ENCODE measurements around the gene DMPK.

DMPK gene

DNA sequence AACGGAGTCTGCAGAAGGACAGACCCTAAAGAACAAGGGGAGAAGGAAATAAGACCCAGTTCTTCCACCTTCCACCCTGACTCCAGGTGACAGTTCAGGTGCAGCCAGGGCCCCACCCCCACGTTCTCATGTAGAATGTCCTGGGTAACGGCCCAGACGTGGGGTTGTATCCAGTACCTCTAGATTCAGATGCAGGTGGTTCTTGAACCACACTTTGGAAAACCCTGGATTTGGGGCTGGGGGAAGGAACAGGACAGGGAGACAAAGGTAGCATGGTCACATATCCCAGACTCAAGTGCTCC is 2.2 kb downstream of the DMPK start:
- DNase-seq (ENCODE audit: low read depth), result no peak
- no peak overlapping the region for H3K4me3 ChIP-seq (ENCODE audit: low read depth, low read length)
- TF ChIP-seq, protein P1, sequence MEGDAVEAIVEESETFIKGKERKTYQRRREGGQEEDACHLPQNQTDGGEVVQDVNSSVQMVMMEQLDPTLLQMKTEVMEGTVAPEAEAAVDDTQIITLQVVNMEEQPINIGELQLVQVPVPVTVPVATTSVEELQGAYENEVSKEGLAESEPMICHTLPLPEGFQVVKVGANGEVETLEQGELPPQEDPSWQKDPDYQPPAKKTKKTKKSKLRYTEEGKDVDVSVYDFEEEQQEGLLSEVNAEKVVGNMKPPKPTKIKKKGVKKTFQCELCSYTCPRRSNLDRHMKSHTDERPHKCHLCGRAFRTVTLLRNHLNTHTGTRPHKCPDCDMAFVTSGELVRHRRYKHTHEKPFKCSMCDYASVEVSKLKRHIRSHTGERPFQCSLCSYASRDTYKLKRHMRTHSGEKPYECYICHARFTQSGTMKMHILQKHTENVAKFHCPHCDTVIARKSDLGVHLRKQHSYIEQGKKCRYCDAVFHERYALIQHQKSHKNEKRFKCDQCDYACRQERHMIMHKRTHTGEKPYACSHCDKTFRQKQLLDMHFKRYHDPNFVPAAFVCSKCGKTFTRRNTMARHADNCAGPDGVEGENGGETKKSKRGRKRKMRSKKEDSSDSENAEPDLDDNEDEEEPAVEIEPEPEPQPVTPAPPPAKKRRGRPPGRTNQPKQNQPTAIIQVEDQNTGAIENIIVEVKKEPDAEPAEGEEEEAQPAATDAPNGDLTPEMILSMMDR (IDR thresholded peaks at IDR 0.05; ENCODE audit: low read depth, low read length, missing control alignments), result no peak

DNA sequence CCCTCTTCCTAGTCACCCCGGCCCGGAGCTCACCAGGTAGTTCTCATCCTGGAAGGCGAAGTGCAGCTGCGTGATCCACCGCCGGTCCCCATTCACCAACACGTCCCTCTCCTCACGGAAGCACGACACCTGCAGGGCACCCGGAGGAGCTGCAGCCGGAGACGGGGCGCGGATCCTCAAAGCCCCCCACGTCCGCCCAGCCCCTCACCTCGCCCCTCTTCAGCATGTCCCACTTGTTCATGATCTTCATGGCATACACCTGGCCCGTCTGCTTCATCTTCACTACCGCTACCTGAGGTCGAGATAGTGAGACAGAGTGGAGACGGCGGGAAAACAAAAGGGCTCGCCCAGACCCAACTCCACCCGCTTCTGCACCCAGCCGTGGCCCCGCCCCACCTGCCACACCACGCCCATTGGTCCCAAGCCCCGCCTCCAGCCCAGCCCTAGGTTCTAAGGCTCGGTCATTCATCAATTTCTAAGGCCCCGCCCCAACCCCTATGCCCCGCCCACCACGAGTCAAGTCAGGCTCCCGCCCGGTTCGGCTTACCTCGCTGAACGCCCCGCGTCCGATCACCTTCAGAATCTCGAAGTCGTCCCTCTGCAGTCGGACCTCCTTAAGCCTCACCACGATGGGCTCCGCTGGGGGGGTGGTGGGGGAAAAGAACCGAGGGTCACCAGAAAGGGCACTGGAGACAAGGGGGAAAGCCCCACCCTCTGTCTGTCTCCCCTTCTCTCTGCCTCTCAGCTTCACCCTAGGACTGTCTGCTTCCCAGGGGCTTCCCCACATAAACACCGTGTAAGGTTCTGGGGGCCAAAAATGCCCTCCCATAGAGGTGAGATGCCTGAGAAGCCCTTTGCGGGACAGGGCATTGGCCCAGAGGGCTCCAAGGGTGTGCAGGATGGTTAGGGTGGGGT is 2.8 kb downstream of the DMPK start:
- no peak for DNase-seq (ENCODE audit: low read depth)
- peak overlapping the region; percentile 15 for H3K4me3 ChIP-seq (ENCODE audit: low read depth, low read length)
- TF ChIP-seq, protein P1 (IDR thresholded peaks at IDR 0.05; ENCODE audit: low read depth, low read length, missing control alignments), result peak; percentile 81

DNA sequence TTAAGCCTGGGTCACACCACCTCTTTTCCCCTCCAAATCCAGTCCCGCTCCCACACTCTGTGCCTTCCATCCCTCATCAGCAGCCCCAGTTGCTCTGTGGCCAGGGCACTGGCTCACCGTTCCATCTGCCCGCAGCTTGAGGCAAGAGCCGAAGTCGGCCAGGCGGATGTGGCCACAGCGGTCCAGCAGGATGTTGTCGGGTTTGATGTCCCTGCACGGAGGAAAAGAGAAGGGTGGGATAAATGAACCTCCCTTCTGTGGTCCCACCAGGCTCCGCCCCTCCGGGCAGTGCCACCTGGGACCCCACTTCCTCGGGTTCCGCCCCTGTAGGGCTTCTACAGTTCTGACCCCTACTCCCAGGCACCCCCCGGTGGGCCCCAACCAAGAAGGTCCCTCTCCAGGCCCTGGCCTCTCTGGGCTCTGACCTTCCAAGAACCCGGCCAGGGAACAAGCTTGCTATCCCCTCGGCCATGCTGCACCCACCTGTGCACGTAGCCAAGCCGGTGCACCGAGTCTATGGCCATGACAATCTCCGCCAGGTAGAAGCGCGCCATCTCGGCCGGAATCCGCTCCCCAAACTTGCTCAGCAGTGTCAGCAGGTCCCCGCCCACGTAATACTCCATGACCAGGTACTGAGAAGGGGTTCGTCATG is 4.2 kb downstream of the DMPK start:
- DNase-seq (ENCODE audit: low read depth), result no peak
- TF ChIP-seq, protein P1 (IDR thresholded peaks at IDR 0.05; ENCODE audit: low read depth, low read length, missing control alignments), result no peak
- H3K4me3 ChIP-seq (ENCODE audit: low read depth, low read length), result no peak overlapping the region

DNA sequence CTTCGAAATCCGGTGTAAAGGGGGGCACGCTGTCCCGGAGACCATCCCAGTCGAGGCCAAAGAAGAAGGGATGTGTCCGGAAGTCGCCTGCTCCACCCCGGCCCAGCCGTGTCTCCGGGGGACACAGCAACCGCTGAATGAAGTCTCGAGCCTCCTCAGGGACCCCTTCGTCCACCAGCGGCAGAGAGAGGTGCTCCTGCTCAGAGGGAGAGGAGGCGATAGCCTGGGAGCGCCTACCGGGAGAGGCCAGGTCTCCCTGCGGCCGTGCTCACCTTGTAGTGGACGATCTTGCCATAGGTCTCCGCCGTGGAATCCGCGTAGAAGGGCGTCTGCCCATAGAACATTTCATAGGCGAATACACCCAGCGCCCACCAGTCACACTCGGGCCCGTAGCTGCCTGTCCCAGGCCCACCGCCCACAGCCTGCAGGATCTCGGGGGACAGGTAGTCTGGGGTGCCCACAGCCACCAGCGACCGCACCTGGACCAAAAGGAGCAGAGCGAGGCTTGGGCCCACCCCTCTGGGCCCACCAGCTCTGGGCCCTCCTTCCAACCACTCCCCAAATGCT is 4.8 kb downstream of the DMPK start:
- no peak for DNase-seq (ENCODE audit: low read depth)
- H3K4me3 ChIP-seq (ENCODE audit: low read depth, low read length), result no peak overlapping the region
- TF ChIP-seq, protein P1 (IDR thresholded peaks at IDR 0.05; ENCODE audit: low read depth, low read length, missing control alignments), result no peak

DNA sequence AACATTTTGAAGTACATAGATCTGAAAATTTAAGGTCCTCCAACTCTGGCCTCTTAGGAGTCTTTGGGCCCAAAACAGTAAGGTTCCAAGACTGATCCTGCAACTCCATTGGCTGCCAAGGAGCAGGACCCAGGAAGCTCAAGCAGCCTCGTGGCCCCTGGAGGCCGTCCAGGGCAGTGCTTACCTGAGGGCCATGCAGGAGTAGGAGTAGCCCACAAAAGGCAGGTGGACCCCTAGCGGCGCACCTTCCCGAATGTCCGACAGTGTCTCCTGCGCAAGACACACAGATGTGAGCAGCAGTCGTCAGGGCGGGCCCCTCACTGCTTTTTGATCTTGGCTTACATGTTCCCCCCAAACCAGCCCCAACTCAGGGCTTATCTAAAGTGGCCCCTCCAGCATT is 7.5 kb downstream of the DMPK start:
- DNase-seq (ENCODE audit: low read depth), result no peak
- H3K4me3 ChIP-seq (ENCODE audit: low read depth, low read length), result no peak overlapping the region
- TF ChIP-seq, protein P1 (IDR thresholded peaks at IDR 0.05; ENCODE audit: low read depth, low read length, missing control alignments), result no peak

DNA sequence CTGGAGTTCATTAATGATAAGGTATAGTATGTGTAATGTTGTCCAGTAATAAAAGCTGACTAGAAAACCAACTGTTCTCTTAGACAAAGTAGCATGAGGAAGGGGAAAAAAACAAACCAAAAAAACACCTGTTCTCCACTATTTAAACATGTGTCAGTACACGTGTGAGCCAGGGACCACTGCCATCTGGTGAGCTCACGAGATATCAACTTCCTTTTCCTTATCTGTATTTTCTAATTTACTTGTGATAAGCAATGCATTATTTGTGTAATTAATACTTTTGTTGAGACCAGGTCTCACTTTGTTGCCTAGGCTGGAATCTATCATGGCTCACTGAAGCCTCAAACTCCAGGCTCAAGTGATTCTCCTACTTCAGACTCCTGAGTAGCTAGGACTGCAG is 8.9 kb downstream of the DMPK start:
- no peak overlapping the region for H3K4me3 ChIP-seq (ENCODE audit: low read depth, low read length)
- DNase-seq (ENCODE audit: low read depth), result no peak
- TF ChIP-seq, protein P1 (IDR thresholded peaks at IDR 0.05; ENCODE audit: low read depth, low read length, missing control alignments), result no peak
